ENCODE measurements around the gene PRKCZ.

Gene PRKCZ

DNA sequence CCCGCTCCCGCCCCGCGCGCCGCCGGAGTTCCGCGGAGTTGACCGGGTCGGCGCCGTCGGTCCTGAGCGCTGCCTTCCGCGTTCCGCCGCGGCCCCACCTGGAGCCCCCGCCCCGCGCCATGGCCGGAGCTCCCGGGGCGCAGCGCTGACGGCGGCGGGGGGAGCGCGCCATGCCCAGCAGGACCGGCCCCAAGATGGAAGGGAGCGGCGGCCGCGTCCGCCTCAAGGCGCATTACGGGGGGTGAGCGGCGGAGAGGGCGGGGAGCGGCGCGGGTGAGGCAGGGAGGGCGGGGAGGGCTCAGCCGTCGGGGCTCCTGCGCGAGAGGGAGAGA lies 216 bp downstream of the PRKCZ start:
- Histone ChIP-seq H3K4me3 (ENCODE audit: low read depth in 1 of 2, low read length in 2 of 2) (no peak overlapping the region), H3K36me3 (ENCODE audit: insufficient read depth, low read length) (no peaks in the 10 kb centered on the region), H3K27me3 (ENCODE audit: control insufficient read depth in 1 of 2, insufficient read depth in 2 of 2, low read length in 2 of 2) (peaks cover 6 to 64% of the 10 kb centered on the region in 2 donors), H3K9ac (ENCODE audit: low read length) (no peak overlapping the region), H3K4me1 (ENCODE audit: insufficient read depth, low read length) (peaks cover 1% of the 10 kb centered on the region), H3K9me3 (ENCODE audit: low read length) (no peaks in the 10 kb centered on the region), H3K27ac (ENCODE audit: low read depth, low read length) (no peak overlapping the region)

DNA sequence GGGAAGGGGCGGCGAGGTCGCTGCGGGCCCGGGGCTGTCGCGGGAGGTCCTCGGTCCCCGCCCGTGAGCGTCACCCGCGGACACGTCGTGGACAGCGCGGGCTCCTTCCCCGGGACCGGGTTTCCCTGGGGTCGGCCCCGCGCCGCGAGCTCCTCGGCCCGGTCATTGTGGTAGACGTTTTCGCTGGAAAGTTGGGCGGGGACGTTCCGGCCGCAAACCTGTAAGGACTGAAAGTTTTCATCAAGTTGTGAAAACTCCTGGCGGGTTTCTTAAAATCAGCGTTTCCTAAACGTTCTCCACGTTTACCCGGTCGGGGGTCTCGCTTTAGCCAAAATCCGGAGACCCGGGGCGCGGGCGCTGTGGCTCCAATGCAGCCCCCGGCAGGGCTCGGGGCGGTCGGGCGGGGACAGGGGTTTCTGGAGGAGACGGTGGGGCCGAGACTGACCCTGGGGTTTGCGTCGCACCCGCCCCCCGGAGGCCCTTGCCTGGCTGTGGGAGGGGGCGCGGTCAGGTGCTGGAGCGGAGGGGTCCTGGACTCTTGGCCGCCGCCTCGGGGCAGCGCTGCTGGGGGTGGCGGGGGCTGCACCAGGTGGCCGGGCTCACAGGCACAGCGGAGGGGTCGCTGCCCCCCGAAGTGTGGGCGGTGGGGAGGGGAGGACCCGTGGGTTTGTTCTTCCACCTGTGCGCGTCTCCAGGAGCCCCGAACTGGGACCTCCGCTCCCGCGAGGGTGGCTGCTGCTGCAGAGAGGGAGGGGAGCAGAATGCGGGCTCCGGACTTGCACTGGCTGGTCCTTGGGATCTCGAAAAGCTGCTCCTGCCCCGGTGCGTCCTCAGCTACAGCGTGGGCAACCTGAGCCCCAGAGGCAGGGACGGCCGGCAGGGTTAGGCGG lies 827 bp downstream of the PRKCZ start:
- H3K4me3 ChIP-seq (ENCODE audit: low read depth in 1 of 2, low read length in 2 of 2), result no peak overlapping the region
- no peaks in the 10 kb centered on the region for H3K9me3 ChIP-seq (ENCODE audit: low read length)
- no peak overlapping the region for H3K27ac ChIP-seq (ENCODE audit: low read depth, low read length)
- peaks cover 6 to 57% of the 10 kb centered on the region in 2 donors for H3K27me3 ChIP-seq (ENCODE audit: control insufficient read depth in 1 of 2, insufficient read depth in 2 of 2, low read length in 2 of 2)
- H3K4me1 ChIP-seq (ENCODE audit: insufficient read depth, low read length), result no peaks in the 10 kb centered on the region
- H3K9ac ChIP-seq (ENCODE audit: low read length), result no peak overlapping the region
- no peaks in the 10 kb centered on the region for H3K36me3 ChIP-seq (ENCODE audit: insufficient read depth, low read length)

DNA sequence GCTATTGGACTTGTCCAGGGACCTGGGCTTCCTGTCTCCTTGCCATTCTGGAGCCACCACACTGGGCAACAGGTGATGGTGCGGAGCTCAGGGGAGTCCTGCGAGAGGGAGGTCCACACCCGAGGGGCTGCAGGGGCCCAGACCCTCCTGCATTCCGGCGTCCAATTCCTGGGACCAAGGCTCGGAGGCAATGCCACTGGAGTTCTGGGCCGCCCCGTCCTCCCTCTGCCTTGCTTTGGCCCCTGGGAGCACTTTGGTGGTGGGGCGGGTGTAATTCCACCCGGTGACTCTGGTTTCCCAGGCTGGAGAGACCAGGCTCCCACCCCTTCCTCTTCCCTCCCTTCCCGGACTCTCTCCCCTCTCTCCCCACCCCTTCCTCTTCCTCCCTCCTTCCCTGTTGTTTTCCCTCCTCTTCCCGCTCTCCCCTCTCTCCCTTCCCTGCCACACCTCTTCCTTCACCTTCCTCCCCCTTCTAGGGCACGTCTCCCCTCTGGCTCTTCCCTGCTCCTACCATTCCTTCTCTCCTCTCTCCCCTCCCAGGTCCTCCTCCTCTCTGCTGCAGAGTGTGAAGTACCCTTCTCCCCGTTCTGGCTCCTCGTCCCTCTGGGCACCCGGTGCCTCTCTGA lies 2.0 kb downstream of the PRKCZ start:
- Histone ChIP-seq H3K9me3 (ENCODE audit: low read length) (no peaks in the 10 kb centered on the region), H3K4me3 (ENCODE audit: low read depth in 1 of 2, low read length in 2 of 2) (no peak overlapping the region), H3K9ac (ENCODE audit: low read length) (no peak overlapping the region), H3K27ac (ENCODE audit: low read depth, low read length) (no peak overlapping the region), H3K27me3 (ENCODE audit: control insufficient read depth in 1 of 2, insufficient read depth in 2 of 2, low read length in 2 of 2) (peaks cover 6 to 46% of the 10 kb centered on the region in 2 donors), H3K4me1 (ENCODE audit: insufficient read depth, low read length) (no peaks in the 10 kb centered on the region), H3K36me3 (ENCODE audit: insufficient read depth, low read length) (no peaks in the 10 kb centered on the region)

DNA sequence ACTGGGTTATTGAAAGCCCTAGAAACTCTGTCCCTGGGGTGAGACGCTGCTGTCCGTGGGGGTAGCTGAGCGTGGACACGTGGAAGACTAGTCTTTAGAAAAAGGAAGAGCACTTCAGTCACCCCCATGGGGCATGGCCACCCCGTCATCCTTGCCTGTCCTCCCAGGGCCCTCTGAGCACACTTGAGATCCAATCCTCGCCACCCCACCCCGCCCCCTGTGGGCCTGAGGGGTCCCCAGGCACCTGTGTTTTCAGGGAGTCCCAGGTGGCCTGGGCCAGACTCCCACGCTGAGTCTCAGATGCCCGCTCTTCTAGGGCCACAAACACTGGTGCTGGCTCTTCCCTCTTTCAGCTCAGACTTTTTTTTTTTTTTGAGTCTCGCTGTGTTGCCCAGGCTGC lies 2.5 kb downstream of the PRKCZ start:
- H3K9me3 ChIP-seq (ENCODE audit: low read length), result no peaks in the 10 kb centered on the region
- H3K4me3 ChIP-seq (ENCODE audit: low read depth in 1 of 2, low read length in 2 of 2), result no peak overlapping the region
- peaks cover 6 to 41% of the 10 kb centered on the region in 2 donors for H3K27me3 ChIP-seq (ENCODE audit: control insufficient read depth in 1 of 2, insufficient read depth in 2 of 2, low read length in 2 of 2)

DNA sequence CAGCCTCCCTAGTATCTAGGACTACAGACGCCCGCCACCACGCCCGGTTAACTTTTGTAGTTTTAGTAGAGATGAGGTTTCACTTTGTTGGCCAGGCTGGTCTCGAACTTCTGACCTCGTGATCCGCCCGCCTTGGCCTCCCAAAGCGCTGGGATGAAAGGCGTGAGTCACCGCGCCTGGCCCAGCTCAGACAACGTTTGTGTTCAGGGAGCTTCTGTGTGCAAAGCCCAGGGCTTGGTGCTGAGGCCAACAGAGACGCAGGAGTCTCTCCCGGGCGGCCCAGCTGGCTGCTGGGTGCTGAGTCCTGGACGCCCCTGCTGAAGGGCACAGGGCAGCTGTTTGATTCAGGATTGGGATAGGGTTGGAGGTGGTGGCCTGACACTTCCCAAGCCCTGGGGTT lies 3.0 kb downstream of the PRKCZ start:
- H3K27me3 ChIP-seq (ENCODE audit: control insufficient read depth in 1 of 2, insufficient read depth in 2 of 2, low read length in 2 of 2), result peaks cover 6 to 37% of the 10 kb centered on the region in 2 donors
- no peaks in the 10 kb centered on the region for H3K4me1 ChIP-seq (ENCODE audit: insufficient read depth, low read length)
- no peaks in the 10 kb centered on the region for H3K36me3 ChIP-seq (ENCODE audit: insufficient read depth, low read length)
- H3K9me3 ChIP-seq (ENCODE audit: low read length), result no peaks in the 10 kb centered on the region
- H3K4me3 ChIP-seq (ENCODE audit: low read depth in 1 of 2, low read length in 2 of 2), result no peak overlapping the region
- H3K9ac ChIP-seq (ENCODE audit: low read length), result no peak overlapping the region
- H3K27ac ChIP-seq (ENCODE audit: low read depth, low read length), result no peak overlapping the region

More for the DNA sequence above, 2.5 kb downstream of the PRKCZ start:
- no peak overlapping the region for H3K27ac ChIP-seq (ENCODE audit: low read depth, low read length)
- H3K36me3 ChIP-seq (ENCODE audit: insufficient read depth, low read length), result no peaks in the 10 kb centered on the region
- no peaks in the 10 kb centered on the region for H3K4me1 ChIP-seq (ENCODE audit: insufficient read depth, low read length)
- H3K9ac ChIP-seq (ENCODE audit: low read length), result no peak overlapping the region

DNA sequence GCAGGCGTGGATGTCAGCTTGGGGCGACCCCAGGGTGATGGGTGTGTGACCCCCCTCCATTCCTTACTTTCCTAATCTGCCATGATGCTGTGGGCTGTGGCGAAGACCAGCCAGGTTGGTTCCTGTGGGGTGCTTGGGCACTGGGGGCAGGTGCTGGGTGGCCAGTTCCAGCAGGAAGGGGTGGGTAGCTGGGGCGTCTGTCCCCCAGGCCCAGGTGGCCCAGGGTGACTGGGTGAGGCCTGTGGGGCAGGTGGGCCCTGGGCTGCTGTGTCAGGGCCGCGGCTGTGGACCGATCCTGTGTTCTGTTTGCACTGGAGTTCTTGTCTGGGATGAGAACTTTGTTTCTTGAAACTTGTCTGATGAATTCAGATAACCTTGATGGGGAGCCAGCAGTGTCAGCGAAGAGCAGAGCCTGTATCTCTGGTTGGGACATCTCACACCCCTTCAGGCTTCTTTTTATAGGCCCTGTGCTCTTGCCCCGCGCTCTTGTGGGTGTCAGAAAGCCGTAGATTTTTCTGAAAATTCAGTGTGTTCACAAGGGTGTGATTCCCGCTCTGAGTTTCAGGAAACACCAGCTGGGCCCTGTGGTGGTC lies 3.7 kb downstream of the PRKCZ start:
- Histone ChIP-seq H3K27ac (ENCODE audit: low read depth, low read length) (no peak overlapping the region), H3K9me3 (ENCODE audit: low read length) (no peaks in the 10 kb centered on the region), H3K27me3 (ENCODE audit: control insufficient read depth in 1 of 2, insufficient read depth in 2 of 2, low read length in 2 of 2) (peaks cover 6 to 33% of the 10 kb centered on the region in 2 donors), H3K4me3 (ENCODE audit: low read depth in 1 of 2, low read length in 2 of 2) (no peak overlapping the region), H3K4me1 (ENCODE audit: insufficient read depth, low read length) (no peaks in the 10 kb centered on the region), H3K9ac (ENCODE audit: low read length) (no peak overlapping the region), H3K36me3 (ENCODE audit: insufficient read depth, low read length) (no peaks in the 10 kb centered on the region)

DNA sequence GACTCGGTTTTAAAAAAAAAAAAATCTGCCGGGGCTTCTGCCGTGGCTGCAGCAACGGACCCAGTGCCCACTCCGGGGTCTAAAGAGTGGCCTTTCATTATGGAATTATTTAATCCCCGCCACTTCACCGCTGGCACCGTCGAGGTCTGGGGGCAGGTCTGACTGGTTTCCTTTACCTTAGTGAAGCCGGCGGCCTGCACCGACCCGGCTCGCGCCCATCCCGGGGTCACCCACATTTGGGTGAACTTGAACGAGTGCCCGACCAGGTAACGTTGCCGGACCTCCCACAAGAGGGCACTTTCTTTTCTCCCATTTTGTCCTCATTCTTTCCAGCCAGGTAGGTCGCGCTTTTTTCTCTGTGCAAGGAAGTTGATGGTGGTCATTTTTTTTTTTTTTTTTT lies 4.3 kb downstream of the PRKCZ start:
- no peak overlapping the region for H3K9ac ChIP-seq (ENCODE audit: low read length)
- peaks cover under 1 to 26% of the 10 kb centered on the region in 2 donors for H3K27me3 ChIP-seq (ENCODE audit: control insufficient read depth in 1 of 2, insufficient read depth in 2 of 2, low read length in 2 of 2)
- H3K4me3 ChIP-seq (ENCODE audit: low read depth in 1 of 2, low read length in 2 of 2), result no peak overlapping the region
- H3K27ac ChIP-seq (ENCODE audit: low read depth, low read length), result no peak overlapping the region
- H3K4me1 ChIP-seq (ENCODE audit: insufficient read depth, low read length), result no peaks in the 10 kb centered on the region
- no peaks in the 10 kb centered on the region for H3K9me3 ChIP-seq (ENCODE audit: low read length)
- H3K36me3 ChIP-seq (ENCODE audit: insufficient read depth, low read length), result no peaks in the 10 kb centered on the region

DNA sequence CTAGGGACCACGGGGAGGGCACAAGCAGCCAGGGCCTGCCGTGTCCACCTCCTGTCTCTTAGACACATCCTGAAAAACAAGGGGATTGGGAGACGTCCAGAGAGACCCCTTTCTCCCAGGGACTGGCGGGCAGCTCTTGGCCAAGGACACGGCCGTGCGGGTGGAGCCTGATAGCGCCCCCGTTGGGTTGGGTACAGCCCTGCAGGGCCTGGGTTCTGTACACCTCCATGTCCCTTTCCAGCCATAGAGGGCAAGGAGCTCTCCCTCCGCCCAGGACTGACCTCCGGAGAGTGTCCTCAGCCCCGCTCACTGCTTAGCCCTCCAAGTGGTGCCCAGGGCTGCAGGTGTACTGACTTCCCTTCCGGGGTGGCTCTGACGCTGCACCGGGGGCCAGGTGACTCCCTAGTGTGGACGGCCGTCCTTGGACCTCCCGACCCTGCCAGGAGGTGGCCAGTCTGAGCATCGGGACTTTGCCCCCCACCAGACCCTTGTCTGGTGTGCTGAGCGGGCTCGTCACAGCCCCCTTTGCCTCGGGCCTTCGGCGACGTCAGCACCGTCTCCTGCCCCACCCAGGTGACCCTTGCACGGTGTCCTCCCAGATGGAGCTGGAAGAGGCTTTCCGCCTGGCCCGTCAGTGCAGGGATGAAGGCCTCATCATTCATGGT lies 5.8 kb downstream of the PRKCZ start:
- Histone ChIP-seq H3K27ac (ENCODE audit: low read depth, low read length) (no peak overlapping the region), H3K9me3 (ENCODE audit: low read length) (no peaks in the 10 kb centered on the region), H3K9ac (ENCODE audit: low read length) (no peak overlapping the region), H3K36me3 (ENCODE audit: insufficient read depth, low read length) (no peaks in the 10 kb centered on the region), H3K4me3 (ENCODE audit: low read depth in 1 of 2, low read length in 2 of 2) (no peak overlapping the region), H3K27me3 (ENCODE audit: control insufficient read depth in 1 of 2, insufficient read depth in 2 of 2, low read length in 2 of 2) (peaks cover 0 to 14% of the 10 kb centered on the region in 2 donors), H3K4me1 (ENCODE audit: insufficient read depth, low read length) (no peaks in the 10 kb centered on the region)

DNA sequence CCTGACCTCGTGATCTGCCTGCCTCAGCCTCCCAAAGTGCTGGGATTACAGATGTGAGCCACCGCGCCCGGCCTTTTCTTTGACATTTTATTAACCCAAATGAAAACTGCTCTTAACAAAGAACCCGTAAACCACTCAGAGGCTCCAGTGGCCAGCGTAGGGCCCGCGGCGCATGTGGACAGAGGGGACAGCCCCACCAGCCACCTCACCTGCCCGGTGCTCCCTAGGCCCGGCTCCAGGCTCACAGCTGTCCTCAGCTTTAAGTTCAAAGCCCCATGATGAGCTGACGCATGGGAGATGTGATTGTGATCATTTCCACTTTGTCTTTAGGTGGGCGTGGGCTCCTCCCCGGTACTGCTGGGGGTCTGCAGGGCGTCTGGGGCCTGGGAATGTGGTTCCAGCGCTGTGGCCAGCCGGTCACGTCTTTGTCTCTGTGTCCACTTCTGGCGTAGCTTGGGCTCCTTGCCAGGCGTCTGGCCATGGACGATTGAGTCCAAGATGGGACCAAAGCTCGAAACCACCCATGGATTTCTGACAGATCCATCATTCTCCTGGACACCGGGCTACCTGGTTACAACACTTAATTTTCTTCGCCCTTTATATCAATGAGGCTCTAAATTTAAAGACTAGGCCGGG lies 6.9 kb downstream of the PRKCZ start:
- peaks cover 0 to 4% of the 10 kb centered on the region in 2 donors for H3K27me3 ChIP-seq (ENCODE audit: control insufficient read depth in 1 of 2, insufficient read depth in 2 of 2, low read length in 2 of 2)
- H3K9ac ChIP-seq (ENCODE audit: low read length), result no peak overlapping the region
- no peak overlapping the region for H3K4me3 ChIP-seq (ENCODE audit: low read depth in 1 of 2, low read length in 2 of 2)
- no peaks in the 10 kb centered on the region for H3K36me3 ChIP-seq (ENCODE audit: insufficient read depth, low read length)
- H3K4me1 ChIP-seq (ENCODE audit: insufficient read depth, low read length), result no peaks in the 10 kb centered on the region
- H3K9me3 ChIP-seq (ENCODE audit: low read length), result no peaks in the 10 kb centered on the region
- H3K27ac ChIP-seq (ENCODE audit: low read depth, low read length), result no peak overlapping the region

DNA sequence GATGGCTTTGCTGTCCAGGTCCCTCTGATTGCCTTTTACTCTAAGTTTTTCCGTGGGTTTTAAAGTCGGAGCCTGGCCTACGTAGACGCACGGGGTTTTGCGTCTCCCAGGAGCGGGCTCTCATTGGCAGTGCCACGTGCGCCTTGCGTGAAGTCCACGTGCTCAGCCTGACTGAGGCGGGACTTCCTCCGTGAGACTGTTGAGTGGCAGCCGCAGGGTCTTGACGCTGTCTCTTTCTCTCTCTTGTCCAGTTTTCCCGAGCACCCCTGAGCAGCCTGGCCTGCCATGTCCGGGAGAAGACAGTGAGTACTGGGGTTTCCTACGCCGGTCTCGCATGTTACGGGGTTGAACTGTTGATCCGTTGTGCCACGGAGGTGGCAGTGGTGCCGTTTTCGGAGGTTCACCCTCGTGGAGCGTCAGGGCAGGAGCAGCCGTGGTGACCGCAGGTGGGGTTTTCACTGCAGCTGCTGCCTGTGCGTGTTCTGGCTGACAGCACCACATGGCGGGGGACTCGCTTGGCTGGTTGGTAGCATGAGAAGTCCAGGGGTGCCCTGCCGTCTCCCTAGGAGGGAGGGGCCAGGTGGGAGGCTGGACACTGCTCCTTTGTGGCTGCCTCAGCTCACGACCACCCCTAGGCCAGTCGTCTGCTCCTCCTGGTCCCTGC lies 9.2 kb downstream of the PRKCZ start:
- Histone ChIP-seq H3K4me1 (ENCODE audit: insufficient read depth, low read length) (no peaks in the 10 kb centered on the region), H3K27ac (ENCODE audit: low read depth, low read length) (no peak overlapping the region), H3K9me3 (ENCODE audit: low read length) (no peaks in the 10 kb centered on the region), H3K4me3 (ENCODE audit: low read depth in 1 of 2, low read length in 2 of 2) (no peak overlapping the region), H3K36me3 (ENCODE audit: insufficient read depth, low read length) (no peaks in the 10 kb centered on the region), H3K9ac (ENCODE audit: low read length) (no peak overlapping the region), H3K27me3 (ENCODE audit: control insufficient read depth in 1 of 2, insufficient read depth in 2 of 2, low read length in 2 of 2) (no peaks in the 10 kb centered on the region)
